Endometrium (tissue), 2 donors: ENCODE measurements around the gene RPL22.
"Not testable (repeated sequence)": the region's sequence is repeated elsewhere in the genome, so short reads cannot be mapped to it uniquely, and the experiment has no call there.

Experiments used
- FAIRE-seq: peaks from 2 replicates; lab custom pipeline; 2012; peaks lifted over from hg19 to GRCh38; lab: Jason Lieb, UNC
- donor health status: control.
- donor health status: control.

RPL22 gene

DNA sequence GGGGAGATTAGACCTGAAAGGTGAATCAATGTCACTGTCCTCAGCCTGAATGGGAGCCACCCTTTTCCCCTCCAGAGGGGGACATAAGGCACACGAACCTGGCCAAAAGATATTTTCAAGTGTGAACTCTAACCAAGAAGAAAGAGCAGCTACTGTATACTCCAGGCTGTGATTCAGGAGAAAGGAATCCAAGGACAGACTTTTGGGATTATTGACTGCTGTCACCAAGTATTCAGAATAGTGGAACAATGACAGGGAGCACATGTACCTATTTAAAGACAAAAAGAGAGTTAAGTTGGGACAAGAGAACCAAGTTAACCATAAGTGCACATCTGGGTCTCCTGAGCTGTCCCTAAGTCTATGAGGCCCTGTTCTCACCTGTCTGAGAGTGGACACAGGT, 34.0 kb upstream of the RPL22 start:
- FAIRE-seq = no peak

DNA sequence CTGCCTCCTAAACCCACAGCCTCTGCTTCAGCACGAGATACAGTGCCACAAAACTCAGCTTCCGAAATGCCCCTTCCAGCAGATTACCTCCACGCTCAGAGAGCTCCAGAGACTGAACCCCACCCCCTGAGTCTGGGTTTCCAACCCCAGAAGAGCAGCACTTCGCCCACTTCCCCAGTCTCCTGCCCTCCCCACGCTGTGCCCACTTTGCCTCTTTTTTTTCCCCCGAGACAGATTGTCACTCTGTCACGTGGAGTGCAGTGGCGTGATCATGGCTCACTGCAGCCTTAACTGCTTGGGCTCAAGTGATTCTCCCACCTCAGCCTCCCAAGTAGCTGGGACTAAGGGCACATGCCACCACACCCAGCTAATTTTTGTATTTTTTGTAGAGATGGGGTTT, 26.3 kb upstream of the RPL22 start:
- FAIRE-seq = no peak

DNA sequence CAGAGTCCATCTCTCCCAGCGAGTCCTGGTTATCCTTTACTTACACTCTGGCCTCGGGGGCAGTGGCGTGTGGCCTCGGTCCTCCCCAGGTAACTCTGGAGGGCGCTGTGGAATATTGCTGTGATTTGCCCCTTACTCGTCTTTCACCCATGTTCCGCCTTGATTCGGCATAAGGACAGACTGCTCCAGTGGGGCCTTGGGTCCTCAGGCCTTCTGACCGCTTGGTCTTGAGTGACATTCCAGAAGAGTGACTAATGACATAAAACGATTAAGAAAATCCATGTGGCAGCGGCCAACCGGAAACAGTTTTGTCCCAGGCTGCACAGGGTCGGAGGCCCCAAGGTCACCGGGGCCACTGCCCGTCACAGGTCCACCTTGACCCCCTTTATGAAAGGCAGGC, 25.3 kb upstream of the RPL22 start:
- FAIRE-seq = no peak

DNA sequence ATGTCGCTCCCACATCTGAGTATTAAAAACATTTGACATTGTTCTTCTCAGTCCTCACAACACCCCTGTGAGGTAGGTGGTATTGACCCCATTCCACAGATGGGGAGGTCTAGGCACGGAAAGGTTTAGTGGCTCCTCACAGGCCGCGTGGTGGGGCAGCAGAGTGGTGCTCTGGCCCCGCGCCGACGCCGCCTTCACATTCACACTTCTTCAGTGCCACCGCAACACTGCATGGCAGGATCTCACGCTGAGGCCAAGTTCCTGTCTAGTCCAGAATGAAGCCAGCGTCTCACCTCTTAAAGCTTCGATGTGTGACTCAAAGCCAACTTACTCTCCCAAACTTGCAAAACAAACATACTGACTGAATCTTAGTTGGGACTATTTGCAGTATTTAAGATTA, 24.2 kb upstream of the RPL22 start:
- no peak for FAIRE-seq

DNA sequence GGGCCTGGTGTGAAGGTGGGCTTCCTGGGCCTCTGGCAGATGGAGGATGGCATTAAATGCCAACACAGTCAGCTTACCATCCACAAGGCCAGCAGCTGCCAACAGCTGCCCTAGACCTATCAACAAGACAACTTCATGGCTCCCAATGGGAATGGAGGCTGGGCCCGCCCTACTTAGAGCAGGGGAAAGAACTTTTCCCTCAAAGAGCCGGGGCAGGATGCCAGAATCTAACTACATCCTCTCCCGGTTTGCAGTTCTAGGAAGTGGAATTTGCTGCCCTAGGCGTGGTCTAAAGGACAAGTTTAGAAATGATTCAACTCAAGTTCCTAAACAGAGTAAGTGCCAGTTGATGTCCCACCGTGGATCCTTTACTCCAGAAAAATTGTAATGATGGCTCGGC, 23.2 kb upstream of the RPL22 start:
- no peak for FAIRE-seq

DNA sequence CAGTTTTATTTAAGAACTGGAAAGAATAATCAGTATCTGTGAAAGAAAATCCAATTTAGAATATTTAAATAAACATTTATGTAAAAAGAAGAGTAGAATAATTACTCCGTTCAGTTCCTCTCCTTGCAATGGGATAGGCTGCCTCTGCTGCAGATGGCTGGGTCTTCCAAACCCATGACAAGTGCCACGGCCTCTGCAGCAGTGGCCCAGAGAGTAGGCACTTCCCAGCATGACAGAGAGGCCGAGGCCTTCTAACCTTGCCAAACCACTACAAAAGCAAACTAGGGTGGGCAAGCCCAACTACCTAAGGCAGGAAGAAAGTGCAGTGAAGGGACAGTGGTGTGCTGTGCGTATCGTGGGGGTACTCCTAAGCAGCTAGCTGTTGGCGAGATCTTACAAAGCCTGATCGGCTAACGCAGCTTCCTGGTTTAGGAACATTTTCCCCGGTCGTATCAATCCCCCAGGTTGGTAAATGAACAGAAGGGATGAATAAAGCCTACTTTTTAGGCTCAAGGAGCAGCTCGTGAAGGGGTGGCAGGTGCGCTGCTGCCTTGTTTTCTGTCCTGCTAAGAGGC, 21.9 kb upstream of the RPL22 start:
- no peak for FAIRE-seq

DNA sequence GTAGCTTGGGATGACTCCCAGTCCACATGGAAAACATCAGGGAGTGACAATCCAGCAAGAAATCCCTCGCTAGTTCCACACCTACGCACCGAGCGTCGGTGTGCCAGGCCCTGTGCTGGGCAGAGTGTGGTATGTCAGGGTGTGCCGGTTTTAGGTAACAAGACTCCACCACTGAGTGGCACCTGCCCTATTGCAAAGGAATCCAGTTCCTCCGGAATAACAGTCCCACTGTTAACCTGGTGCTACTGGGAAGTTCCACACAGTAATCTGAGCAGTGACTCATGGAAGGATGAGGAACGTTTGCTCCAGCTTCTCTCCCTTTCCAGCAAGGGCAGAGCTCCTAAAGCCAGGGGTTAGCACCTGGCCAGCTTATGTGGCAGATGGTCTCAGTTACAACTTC, 20.8 kb upstream of the RPL22 start:
- no peak for FAIRE-seq

DNA sequence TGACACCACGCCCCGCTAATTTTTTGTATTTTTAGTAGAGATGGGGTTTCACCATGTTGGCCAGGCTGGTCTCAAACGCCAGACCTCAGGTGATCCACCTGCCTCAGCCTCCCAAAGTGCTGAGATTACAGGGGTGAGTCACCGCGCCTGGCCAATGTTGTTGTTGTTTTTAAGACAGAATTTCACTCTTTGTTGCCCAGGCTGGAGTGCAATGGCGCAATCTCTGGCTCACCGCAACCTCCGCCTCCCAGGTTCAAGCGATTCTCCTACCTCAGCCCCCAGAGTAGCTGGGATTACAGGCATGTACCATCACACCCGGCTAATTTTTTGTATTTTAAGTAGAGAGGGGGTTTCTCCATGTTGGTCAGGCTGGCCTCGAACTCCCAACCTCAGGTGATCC, 20.2 kb upstream of the RPL22 start:
- not testable (repeated sequence) for FAIRE-seq

DNA sequence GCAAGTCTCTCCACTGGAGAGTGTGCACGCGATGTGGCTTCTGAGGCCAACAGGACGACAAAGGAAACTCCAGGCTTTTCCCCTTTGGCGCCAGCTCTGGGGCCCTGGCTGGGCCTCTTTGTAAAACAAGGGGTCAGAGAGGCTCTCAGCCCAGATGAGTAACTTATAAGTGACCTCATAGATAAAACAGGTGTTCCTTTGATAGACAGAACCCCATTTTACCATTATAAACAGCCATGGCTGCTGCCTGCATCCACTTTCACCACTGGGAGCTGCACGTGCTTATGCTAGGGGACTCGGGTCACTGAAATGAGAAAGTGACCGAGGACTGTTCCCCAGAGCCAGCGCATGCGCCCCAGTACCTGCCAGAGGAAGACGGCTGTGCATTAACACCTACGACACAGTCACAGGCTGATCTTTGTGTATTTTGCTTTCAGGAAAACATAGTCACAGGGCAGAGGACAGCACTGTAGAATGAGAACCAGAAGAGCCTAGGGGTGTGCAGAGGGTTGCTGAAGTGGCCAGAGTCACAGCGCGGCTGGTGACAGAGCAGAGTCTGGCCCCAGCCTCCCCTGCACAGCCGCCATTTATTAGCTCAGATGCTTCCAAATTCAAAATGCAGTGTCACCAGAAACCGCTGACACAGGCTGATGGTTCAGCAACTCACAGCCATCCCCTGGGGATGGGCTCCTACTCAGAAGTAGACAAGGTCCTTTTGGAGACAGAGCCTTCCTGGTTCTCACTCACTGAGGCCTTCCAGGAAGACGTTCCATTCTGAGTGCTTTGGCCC, 19.2 kb upstream of the RPL22 start:
- no peak for FAIRE-seq

DNA sequence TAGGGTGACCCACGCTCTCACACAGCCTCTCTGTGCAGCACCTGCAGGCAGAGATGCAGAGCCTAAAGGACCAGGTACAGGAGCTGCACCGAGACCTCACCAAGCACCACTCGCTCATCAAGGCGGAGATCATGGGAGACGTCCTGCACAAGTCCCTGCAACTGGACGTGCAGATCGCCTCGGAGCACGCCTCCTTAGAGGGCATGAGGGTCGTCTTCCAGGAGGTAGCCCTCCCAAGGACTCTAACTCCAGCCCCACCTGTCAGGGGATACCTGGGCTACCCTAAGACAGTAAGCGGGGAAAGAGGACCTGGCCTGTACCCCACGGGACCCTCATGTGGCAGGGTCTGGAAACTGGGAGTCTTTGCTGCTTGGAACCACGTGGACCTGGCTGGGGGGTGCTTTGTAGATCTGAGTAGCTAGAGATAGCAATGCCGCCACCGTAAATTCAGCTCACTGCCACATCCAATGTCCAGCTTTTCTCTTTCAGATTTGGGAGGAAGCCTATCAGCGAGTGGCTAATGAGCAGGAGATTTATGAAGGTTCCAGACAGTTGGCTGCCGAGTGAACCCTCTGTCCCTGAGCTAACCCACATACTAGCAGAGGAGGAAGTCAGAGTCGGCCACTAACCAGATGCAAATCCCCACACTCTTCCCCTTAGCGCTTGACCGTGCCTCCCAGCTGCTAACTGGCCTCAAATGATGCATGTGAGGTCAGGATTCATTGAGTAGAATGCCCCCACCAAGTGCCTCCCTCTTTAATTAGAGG, 13.0 kb upstream of the RPL22 start:
- FAIRE-seq = no peak

DNA sequence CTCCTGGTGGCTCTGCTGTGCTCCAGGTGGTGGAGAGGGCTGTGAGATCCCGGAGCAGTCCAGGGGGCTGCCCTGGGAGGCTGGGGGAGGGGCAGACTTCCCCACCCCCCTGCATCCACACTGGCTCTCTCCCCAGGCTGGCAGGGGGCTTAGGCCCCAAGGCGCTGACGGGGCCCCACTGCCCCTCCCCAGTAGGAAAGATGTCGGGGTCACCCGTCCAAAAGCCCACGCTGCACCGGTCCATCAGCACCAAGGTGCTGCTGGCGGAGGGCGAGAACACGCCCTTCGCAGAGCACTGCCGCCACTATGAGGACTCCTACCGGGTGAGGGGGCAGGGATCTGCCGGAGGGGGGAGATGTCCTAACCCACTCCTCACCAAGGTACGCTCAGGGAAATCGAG, 12.3 kb upstream of the RPL22 start:
- FAIRE-seq = no peak

DNA sequence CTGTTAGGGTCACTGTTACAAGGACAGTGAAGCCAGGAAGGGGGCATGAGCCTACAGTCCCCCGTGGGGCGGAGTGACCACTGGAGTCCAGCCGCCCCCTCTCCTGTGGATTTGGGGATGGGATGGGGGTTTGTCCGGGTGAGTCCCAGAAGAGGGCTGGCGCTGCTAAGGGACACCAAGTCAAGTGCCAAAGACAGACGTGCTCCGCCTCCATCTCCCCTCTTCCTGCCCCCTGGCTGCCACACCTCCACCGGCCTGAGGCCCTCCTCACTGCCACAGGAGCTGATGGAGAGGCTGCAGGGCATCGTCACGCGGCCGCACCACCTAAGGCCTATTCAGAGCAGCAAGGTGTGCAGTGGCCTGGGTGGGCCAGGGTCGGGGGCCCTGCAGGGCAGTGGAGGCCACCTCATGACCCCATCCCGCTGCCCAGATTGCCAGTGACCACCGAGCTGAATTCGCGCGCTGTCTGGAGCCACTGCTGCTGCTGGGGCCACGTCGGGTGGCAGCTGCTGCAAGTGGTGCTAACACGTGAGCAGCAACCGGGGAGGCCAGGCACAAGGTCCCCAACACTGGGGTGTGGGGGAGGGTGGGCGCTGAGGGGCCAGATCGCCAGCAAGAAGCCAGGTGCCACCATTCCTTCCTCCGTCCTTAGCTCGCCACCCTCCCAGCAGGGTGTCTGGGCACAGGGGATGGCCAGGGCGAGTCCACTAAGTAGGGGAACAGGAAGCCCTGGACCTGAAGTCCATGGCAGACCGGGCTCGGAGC, 11.4 kb upstream of the RPL22 start:
- FAIRE-seq = no peak

DNA sequence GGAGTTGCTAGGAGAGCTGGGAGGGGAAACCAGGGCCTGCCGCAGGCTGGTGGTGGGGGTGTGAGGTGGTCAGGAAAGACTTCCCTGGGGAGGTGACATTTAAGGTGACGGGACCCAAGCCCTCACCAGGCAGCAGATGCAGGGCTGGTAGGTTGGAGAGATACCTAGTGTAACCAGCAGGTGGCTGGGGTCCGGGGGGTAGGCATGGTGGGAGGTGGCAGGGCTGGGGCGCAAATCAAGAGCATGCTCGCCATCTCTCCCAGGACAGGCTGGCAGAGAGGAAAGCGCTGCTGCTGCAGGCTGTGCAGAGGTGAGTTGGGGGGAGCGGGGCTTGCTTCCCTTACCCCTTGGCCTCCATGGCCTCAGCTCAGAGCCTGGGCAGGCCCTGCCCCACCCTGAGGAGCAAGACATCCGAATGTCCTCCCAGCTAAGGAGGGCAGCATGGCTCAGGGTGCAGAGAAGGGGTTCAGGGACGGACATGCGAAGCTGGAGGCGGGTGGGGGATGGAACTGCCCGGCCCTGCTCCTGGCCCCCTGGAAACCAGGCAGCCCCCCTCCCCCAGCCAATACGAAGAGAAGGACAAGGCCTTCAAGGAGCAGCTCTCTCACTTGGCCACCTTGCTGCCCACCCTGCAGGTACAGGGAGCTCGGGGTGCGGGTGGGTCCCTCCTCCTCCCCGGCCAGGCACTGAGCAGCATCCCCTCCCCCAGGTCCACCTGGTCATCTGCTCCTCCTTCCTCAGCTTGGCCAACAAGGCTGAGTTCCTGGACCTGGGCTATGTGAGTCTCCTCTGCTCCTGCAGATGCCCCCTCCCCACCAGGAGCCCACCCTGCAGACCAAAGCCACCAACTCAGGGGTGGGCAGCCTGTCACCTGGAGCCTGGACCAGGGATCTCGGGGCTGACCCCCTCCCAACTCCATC, 10.5 kb upstream of the RPL22 start:
- no peak for FAIRE-seq

DNA sequence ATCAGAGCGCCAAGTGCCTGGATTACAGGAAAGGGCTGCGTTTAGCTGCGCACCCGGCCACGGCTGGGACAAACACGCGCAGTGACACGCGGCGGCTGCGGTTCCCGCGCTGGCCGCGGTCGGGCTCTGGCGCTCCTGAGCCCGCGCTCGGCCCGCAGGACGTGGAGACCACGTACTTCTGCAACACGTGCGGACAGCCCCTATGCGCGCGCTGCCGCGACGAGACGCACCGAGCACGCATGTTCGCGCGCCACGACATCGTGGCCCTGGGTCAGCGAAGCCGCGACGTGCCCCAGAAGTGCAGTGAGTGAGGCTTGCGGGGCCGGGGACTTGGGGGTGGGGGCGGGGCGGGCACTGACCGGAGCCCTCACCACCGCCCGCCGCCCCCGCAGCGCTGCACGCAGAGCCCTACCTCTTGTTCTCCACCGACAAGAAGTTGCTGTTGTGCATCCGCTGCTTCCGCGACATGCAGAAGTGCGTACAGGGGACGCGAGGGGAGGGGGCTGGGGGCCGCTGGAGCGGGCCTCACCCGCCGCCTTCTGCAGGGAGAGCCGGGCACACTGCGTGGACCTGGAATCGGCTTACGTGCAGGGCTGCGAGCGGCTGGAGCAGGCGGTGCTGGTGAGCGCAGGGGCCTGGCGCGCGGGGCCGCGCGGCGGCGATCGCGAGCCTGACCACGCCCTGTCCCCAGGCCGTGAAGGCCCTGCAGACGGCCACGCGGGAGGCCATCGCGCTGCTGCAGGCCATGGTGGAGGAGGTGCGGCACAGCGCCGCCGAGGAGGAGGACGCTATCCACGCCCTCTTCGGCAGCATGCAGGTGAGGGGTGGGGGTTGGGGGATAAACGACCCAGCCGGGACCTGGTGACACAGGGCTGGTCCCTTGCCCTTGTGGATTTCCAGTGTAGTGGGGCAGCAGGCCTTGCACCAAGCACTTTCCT, 9.6 kb upstream of the RPL22 start:
- no peak for FAIRE-seq

DNA sequence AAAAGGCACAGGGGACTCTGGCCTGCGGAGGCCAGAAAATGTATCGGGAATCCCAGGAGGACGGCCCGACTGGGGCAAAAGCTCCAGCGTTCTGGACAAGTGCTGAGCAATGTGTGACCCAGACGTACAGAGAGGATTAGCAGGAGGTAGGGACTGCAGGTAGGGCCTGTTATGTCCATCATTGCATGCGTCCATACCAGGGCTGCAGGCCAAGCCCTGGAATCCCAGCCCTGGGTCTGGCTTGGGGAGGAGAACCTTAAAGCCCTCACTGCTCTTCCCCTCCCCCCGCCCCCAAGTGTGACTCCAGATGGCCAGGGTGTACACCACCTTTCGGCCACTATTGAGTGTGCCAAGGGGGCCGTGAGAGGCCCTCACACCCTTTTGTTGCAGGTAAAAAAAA, 8.5 kb upstream of the RPL22 start:
- no peak for FAIRE-seq

DNA sequence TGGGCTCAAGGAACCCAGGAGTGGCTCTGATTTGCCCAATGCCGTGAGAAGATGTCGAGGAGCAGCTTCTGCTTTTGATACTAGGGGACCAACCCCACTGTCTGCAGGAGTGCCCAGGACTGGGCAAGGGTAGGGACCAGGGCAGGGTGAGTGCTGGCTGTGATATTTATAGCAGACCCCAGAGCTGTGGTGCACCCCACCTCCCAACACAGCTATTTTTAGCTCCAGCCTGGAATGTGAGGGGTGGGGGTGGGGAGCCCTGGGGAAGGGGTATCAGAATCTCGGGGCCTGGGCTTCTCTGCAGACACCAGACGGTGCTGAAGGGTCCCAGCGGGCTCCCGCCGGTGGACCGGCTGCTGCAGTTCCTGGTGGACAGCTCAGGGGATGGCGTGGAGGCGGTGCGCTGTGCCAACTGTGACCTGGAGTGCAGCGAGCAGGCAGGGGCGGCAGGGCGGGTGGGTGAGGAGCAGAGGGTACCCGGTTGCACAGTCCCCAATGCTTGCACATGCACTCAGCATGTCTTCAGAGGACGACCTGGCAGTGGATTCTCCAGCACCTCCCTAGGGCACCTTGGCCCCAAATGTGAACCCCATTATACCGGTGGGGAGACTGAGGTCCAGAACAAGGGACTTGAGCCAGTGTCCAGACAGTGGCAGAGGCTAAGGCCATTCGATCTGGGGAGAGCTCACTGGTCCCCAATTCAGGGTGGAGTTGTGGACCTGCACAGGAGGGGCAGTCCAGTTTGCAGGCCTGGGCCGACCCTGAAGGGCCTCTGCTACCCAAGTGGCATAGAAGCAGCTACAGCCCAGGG, 7.9 kb upstream of the RPL22 start:
- no peak for FAIRE-seq

DNA sequence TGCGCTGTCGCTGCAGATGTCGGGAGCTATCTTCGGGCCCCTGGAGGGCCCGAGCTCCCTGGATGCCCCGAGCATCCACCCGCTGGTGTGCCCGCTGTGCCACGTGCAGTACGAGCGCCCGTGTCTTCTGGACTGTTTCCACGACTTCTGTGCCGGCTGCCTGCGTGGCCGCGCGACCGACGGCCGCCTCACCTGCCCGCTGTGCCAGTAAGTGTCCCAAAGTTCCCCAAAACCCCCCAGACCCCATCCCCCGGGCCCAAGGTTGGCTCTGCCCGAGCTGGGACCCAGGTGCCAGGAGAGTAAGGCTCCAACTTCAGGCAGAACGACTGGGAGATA, 7.1 kb upstream of the RPL22 start:
- FAIRE-seq = no peak

DNA sequence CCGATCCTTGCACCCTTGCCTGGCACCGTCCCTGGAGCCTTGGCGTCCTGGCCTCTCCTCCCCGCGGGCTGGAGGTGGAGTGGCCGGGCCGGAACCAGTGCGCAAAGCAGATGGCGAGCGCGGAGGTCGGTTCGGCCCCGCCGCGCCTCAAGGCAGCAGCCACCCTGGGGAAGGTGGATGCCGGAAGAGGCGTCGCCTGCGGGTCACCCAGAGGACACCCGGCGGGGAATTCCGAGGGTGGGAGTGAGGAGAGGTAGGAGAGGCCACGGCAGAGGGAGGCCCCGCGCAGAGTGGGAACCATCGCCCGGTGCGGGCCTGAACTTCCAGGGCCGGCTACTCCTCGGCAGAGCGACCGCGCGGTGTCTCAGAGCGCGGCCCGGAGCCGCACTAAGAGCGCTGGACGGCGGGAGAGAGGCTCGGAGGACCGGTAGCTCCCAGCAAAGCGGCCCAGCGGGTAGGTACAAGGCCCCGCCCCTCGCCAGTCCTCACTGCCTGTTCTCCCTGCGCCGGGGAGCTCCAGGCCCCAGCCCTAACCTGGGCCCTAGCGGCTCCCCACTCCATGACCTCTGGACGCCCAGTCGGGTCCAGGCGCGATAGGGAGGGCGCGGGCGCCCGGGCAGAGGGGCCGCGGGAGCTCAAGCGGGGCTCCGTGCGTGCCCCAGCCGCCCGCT, 6.6 kb upstream of the RPL22 start, which contains the start of gene RNF207:
Gene RNF207 (plus strand): TSS at position 271 of the 671 bp plus-strand sequence. CDS start 417 bp downstream, outside the sequence.
- no peak for FAIRE-seq

DNA sequence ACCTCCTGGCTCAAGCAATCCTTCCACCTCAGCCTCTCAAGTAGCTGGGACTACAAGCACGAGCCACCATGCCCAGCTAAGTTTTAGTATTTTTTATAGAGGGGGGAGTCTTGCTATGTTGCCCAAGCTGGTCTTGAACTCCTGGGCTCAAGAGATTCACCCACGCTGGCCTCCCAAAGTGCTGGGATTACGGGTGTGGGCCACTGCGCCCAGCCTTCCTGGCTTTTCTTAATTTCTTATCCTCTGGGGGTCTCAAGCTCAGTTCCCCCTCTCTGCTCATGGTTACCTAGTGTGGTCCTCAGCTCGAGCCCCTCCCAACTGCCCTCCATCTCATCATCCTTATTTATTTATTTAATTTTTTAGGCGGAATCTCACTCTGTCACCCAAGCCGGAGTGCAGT, 2.9 kb upstream of the RPL22 start:
- no peak for FAIRE-seq
